GM12878 (cell line): ENCODE results near the gene MGAT5. TPM values are rescaled to one million over a fixed set of nuclear protein-coding genes. Genes with fewer than 3 reads are reported as not detected.

Source experiments
- ATAC-seq: fragments of 200-7000 bp; cut with Tn5 transposase; 3 replicates; pipeline ENCODE4 v1.9.1; 2020; ENCODE audit warnings: mild to moderate bottlenecking, moderate library complexity
- BruUV-seq: library from RNA; stranded (reverse); fragments of 400-500 nt; replicated peaks from 2 replicates; lab custom pipeline; 2021; lab: Mats Ljungman, UMichigan
- CTCF ChIA-PET: fragments of 300-600 bp; sonication (Branson Sonifier 250); formaldehyde crosslinking; extraction: SDS; loops from one replicate; lab custom pipeline; 2021; ENCODE audit warnings: inconsistent platforms; lab: Yijun Ruan, JAX
- POLR2A ChIA-PET: fragments of 350-600 bp; formaldehyde crosslinking; extraction: SDS; loops from one replicate; lab custom pipeline; 2021; ENCODE audit warnings: inconsistent platforms; lab: Charles Lee
- RAD21 ChIA-PET: fragments of 300-600 bp; sonication (Branson Sonifier 250); formaldehyde crosslinking; loops from one replicate; lab custom pipeline; 2023; ENCODE audit warnings: antibody characterized with exemption; ENCODE audit not compliant: unreplicated experiment; lab: Charles Lee
- SMC1A ChIA-PET: fragments of 300-600 bp; sonication (Branson Sonifier 250); formaldehyde crosslinking; loops from one replicate; lab custom pipeline; 2023; ENCODE audit not compliant: unreplicated experiment, uncharacterized antibody; lab: Charles Lee
- DNase-seq: peaks from one replicate; pipeline ENCODE4 v3.0.0-alpha.2; 2011; ENCODE audit warnings: low read depth, low spot score
- FAIRE-seq: peaks from 3 replicates; lab custom pipeline; 2011; peaks lifted over from hg19 to GRCh38; lab: Jason Lieb, UNC
- H2AFZ ChIP-seq: 2 replicates; pipeline ENCODE4 v1.6.0; 2011; ENCODE audit warnings: low read depth, low read length, control low read depth; ENCODE audit not compliant: control insufficient read depth
- H3K27ac ChIP-seq: 2 replicates; pipeline ENCODE4 v1.5.1; 2011; ENCODE audit warnings: control low read depth; ENCODE audit not compliant: control insufficient read depth, insufficient read depth
- H3K27me3 ChIP-seq, 2 experiments: replicated peaks in 1 of 2; 2 replicates each; pipeline versions ENCODE4 v1.6.0 to v1.6.1; 2011; ENCODE audit warnings: low read length in 1 of 2; ENCODE audit not compliant: control insufficient read depth in 2 of 2, insufficient read depth in 2 of 2
- H3K36me3 ChIP-seq, 2 experiments: 2 replicates each; pipeline ENCODE4 v1.5.1; 2011; ENCODE audit warnings: low read length in 1 of 2; ENCODE audit not compliant: control insufficient read depth in 2 of 2, insufficient read depth in 2 of 2
- H3K4me1 ChIP-seq: 2 replicates; pipeline ENCODE4 v1.6.1; 2011; ENCODE audit warnings: mild to moderate bottlenecking, low read length, moderate library complexity, mixed read lengths; ENCODE audit not compliant: control insufficient read depth, insufficient read depth
- H3K4me2 ChIP-seq: 2 replicates; pipeline ENCODE4 v1.6.0; 2011; ENCODE audit warnings: control low read depth; ENCODE audit not compliant: control insufficient read depth, insufficient read depth
- H3K4me3 ChIP-seq: fragments of 200-600 bp; sonication (generic); 2 replicates; pipeline ENCODE4 v1.5.1; 2016
- H3K79me2 ChIP-seq: 2 replicates; pipeline ENCODE4 v1.6.0; 2011; ENCODE audit warnings: low read length; ENCODE audit not compliant: control insufficient read depth, insufficient read depth
- H3K9ac ChIP-seq: 2 replicates; pipeline ENCODE4 v1.8.0; 2011; ENCODE audit warnings: low read length, control low read depth, mixed read lengths; ENCODE audit not compliant: control insufficient read depth, insufficient read depth
- H3K9me3 ChIP-seq: replicated peaks from 3 replicates; pipeline ENCODE4 v1.5.1; 2011; ENCODE audit warnings: mild to moderate bottlenecking, low read length; ENCODE audit not compliant: control insufficient read depth, insufficient read depth
- H4K20me1 ChIP-seq: 2 replicates; pipeline ENCODE4 v1.6.0; 2011; ENCODE audit not compliant: control insufficient read depth, insufficient read depth
- ASH2L ChIP-seq: fragments of 300-600, 200-600 bp; sonication (generic); IDR thresholded peaks from 2 replicates; pipeline ENCODE4 v1.6.1; 2017; ENCODE audit warnings: low read depth, mild to moderate bottlenecking, borderline replicate concordance
- BCL11A ChIP-seq: IDR thresholded peaks from 2 replicates; pipeline ENCODE4 v1.6.1; 2011; ENCODE audit warnings: low read depth, low read length
- BMI1 ChIP-seq: fragments of 450-650 bp; IDR thresholded peaks from 2 replicates; pipeline ENCODE4 v1.6.1; 2016; ENCODE audit warnings: mild to moderate bottlenecking, moderate library complexity, borderline replicate concordance
- CBX5 ChIP-seq: sonication (generic); IDR thresholded peaks from 2 replicates; pipeline ENCODE4 v1.6.1; 2016; ENCODE audit warnings: low read depth, moderate library complexity, mild to moderate bottlenecking, inconsistent platforms
- CEBPB ChIP-seq, 2 experiments: fragments of 150-350 bp in 1 of 2; IDR thresholded peaks; 2 replicates each; pipeline ENCODE4 v1.6.1; 2012 to 2014; ENCODE audit warnings: low read depth in 2 of 2, low read length in 2 of 2, borderline replicate concordance in 1 of 2, inconsistent platforms in 1 of 2
- EGR1 ChIP-seq, 2 experiments: IDR thresholded peaks; 1 replicate in 1 of 2; 2 replicates in 1 of 2; pipeline ENCODE4 v1.6.1; 2011 to 2012; ENCODE audit warnings: low read depth in 2 of 2, low read length in 2 of 2, borderline replicate concordance in 1 of 2, mild to moderate bottlenecking in 1 of 2, moderate library complexity in 1 of 2
- GATAD2B ChIP-seq: fragments of 450-650 bp; conservative IDR thresholded peaks from 2 replicates; pipeline ENCODE4 v1.6.1; 2017; ENCODE audit warnings: low read depth, mild to moderate bottlenecking, moderate library complexity
- KLF5 ChIP-seq: fragments of 450-650 bp; IDR thresholded peaks from 2 replicates; pipeline ENCODE4 v1.6.1; 2014; ENCODE audit warnings: mild to moderate bottlenecking; ENCODE audit not compliant: partially characterized antibody
- NFYB ChIP-seq: IDR thresholded peaks from 2 replicates; pipeline ENCODE4 v1.6.1; 2011; ENCODE audit warnings: low read depth, mild to moderate bottlenecking, low read length, improper control_type of control experiment, moderate library complexity; ENCODE audit not compliant: insufficient read depth
- PAX8 ChIP-seq: fragments of 450-650 bp; IDR thresholded peaks from 2 replicates; pipeline ENCODE4 v1.6.1; 2017; ENCODE audit warnings: mild to moderate bottlenecking, moderate library complexity
- POLR2A ChIP-seq: IDR thresholded peaks from 2 replicates; pipeline ENCODE4 v1.6.1; 2011; ENCODE audit warnings: low read depth, mild to moderate bottlenecking, low read length
- RAD21 ChIP-seq: IDR thresholded peaks from 2 replicates; pipeline ENCODE4 v1.6.1; 2011; ENCODE audit warnings: mild to moderate bottlenecking, low read depth, low read length, moderate library complexity; ENCODE audit not compliant: insufficient read depth
- SIN3A ChIP-seq: IDR thresholded peaks from 2 replicates; pipeline ENCODE4 v1.6.1; 2012; ENCODE audit warnings: low read depth, low read length, improper control_type of control experiment
- TAF1 ChIP-seq: IDR thresholded peaks from 2 replicates; pipeline ENCODE4 v1.6.1; 2011; ENCODE audit warnings: mild to moderate bottlenecking, low read depth, low read length, borderline replicate concordance
- YY1 ChIP-seq: IDR thresholded peaks from 2 replicates; pipeline ENCODE4 v1.6.1; 2011; ENCODE audit warnings: low read depth, mild to moderate bottlenecking, low read length
- WGBS: methylation state at CpG from one replicate; pipeline ENCODE4 v1.1.6; 2016; ENCODE audit warnings: low lambda C conversion rate; ENCODE audit not compliant: insufficient replicate concordance, insufficient coverage; ENCODE audit errors: missing lambda C conversion rate; 5-methylcytosine and 5-hydroxymethylcytosine counted together
- in situ Hi-C: fragments of 300-500 bp; cut with MboI; formaldehyde crosslinking; loops from 9 replicates; pipeline ENCODE4 v1.14.3; 2018; ENCODE audit warnings: mixed read lengths
- intact Hi-C: fragments of 100-400 bp; cut with micrococcal nuclease; formaldehyde crosslinking; loops from one replicate; pipeline ENCODE4 v1.14.2; 2022; ENCODE audit not compliant: unreplicated experiment
- polyA plus RNA-seq, 11 experiments: library from polyadenylated mRNA; depleted of rRNA in 4 of 11; unstranded in 6 of 11; stranded (reverse) in 5 of 11; fragments of >200 nt; fragmentation: Nextera tagmentation in 4 of 11; fragmentation: Illumina TruSeq in 1 of 11; extraction: Ambion mirVana in 4 of 11; extraction: Trizol in 1 of 11; gene quantifications; 1 replicate in 1 of 11; 2 replicates in 10 of 11; pipeline versions ENCODE4 v1.2.1 to v1.2.3, GENCODE V29; 2011 to 2016; ENCODE audit warnings: inconsistent platforms in 2 of 11, missing spikeins in 2 of 11, low read depth in 1 of 11
- total RNA-seq, 4 experiments: library from RNA; depleted of rRNA in 3 of 4; stranded (reverse); fragments of >200 nt in 3 of 4; fragmentation: Illumina TruSeq in 1 of 4; extraction: Trizol in 1 of 4; gene quantifications; 2 replicates each; pipeline versions ENCODE4 v1.2.1 to v1.2.3, GENCODE V29; 2013 to 2021

Gene MGAT5
- total and polyA plus RNA-seq, 10 of the 15 experiments (the other 5 are each of a cell fraction or from before 2014, with no cell fraction given): 4.9 to 104 (median 36.2) TPM

DNA sequence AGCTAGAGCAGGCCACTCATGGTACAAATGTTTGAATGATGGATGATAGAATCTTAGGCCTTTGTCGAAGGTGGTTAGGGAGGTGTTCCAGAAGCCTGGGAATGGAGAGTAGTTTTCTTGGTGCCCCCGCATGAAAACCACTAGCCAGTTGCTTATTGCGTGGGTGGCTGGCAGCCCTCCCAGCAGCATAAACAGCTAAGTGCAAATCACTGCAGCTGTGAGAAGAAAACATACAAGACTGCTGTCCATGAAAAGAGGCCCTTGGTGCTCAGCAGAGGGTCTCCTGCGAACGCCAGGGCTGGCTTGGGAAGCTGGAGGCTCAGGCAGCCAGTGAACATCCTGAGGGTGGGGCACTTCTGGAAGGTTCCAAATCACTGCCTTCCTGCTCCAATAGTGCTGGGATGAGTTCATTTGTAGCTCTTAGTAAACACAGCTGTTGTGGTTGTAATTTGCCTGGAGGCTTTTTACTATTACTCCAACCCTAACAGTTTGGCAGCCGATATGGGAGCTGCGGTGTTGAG, 118.8 kb downstream of the MGAT5 start:
- SMC1A ChIA-PET: interaction anchor here (1.0 kb wide), 1 partner anchor 17 kb away, joined by 3 read pairs; no protein-coding TSS in a partner anchor
- Histone ChIP-seq H3K27me3 (no peaks in the 10 kb centered on the region), H3K4me2 (no peak overlapping the region), H3K9me3 (no peaks in the 10 kb centered on the region), H3K4me3 (no peak overlapping the region), H3K4me1 (peaks cover 18% of the 10 kb centered on the region), H3K9ac (no peak overlapping the region), H2AFZ (no peak overlapping the region), H3K79me2 (no peaks in the 10 kb centered on the region), H3K27ac (no peak overlapping the region), H4K20me1 (no peaks in the 10 kb centered on the region; the same call in 1 of the 2 replicates), H3K36me3 (peaks cover 4 to 30% of the 10 kb centered on the region in 2 experiments; a peak in 2 of 4 replicates)
- RAD21 ChIA-PET: no interaction called here
- no TSS peak for BruUV-seq
- in situ Hi-C loops (no loop called here), intact Hi-C loops (no loop called here)
- FAIRE-seq: no peak
- DNase-seq: no peak
- WGBS: 99% methylated on average over 7 of the region's 7 CpGs
- POLR2A ChIA-PET: no interaction called here
- TF ChIP-seq ASH2L (no peak), CEBPB (IDR thresholded peaks at IDR 0.05; ENCODE audit: borderline replicate concordance in 1 of 2, low read depth in 2 of 2, low read length in 2 of 2) (no peak), POLR2A (no peak), CBX5 (no peak), SIN3A (no peak), KLF5 (no peak), YY1 (no peak), PAX8 (no peak)
- no peak for ATAC-seq
- CTCF ChIA-PET: interaction anchor here (1.6 kb wide), 1 partner anchor 39 kb away, joined by 5 read pairs; no protein-coding TSS in a partner anchor

DNA sequence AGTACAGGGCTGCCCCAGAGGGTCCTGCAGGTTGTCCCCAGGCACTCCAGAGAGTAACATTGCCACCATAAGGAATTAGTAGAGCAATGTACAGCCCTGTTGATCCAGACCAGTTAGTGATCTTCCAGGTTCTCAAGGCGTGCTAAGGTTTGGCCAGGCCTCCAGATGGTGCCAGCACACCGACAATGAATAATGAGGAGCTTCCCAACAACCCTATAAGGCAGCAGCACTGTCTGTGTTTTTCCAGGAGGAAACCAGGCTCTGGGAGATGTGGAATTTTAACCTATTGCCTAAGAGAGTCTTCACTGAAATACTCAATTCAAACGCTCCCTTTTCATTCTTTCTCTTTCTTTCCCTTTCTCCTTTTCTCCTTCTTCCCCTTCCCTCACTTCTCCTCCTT, 122.1 kb downstream of the MGAT5 start:
- Histone ChIP-seq H3K36me3 (peaks cover 7 to 26% of the 10 kb centered on the region in 2 experiments; a peak in 3 of 4 replicates), H3K27ac (no peak overlapping the region), H3K9ac (no peak overlapping the region), H3K9me3 (no peaks in the 10 kb centered on the region), H3K27me3 (no peaks in the 10 kb centered on the region), H3K4me2 (no peak overlapping the region), H3K4me3 (no peak overlapping the region), H4K20me1 (no peaks in the 10 kb centered on the region; the same call in 1 of the 2 replicates), H3K79me2 (no peaks in the 10 kb centered on the region), H2AFZ (no peak overlapping the region), H3K4me1 (no peaks in the 10 kb centered on the region; the same call in 1 of the 2 replicates)
- WGBS: 98% methylated on average over 3 of the region's 3 CpGs
- FAIRE-seq (no peak), DNase-seq (no peak), ATAC-seq (no peak)
- CTCF ChIA-PET: interaction anchor here (1.0 to 1.2 kb wide), 2 partner anchors 8 to 11 kb away, joined by 3 to 5 read pairs; no protein-coding TSS in a partner anchor
- BruUV-seq: no TSS peak
- RAD21 ChIA-PET: interaction anchor here (1.1 kb wide), 1 partner anchor 258 kb away, joined by 3 read pairs; no protein-coding TSS in a partner anchor
- no peak for TF ChIP-seq BMI1
- TF ChIP-seq EGR1 (IDR thresholded peaks at IDR 0.05; ENCODE audit: borderline replicate concordance in 1 of 2, low read depth in 2 of 2, low read length in 2 of 2): no peak
- TF ChIP-seq TAF1: no peak
- TF ChIP-seq NFYB: no peak
- no peak for TF ChIP-seq GATAD2B
- TF ChIP-seq BCL11A: no peak
- no peak for TF ChIP-seq RAD21
- intact Hi-C loops (no loop called here), in situ Hi-C loops (no loop called here)
- SMC1A ChIA-PET: interaction anchor here (1.0 to 1.1 kb wide), 2 partner anchors 12 to 489 kb away, joined by 3 read pairs; no protein-coding TSS in a partner anchor
- POLR2A ChIA-PET: no interaction called here
